ENCODE results near the gene PIP5K1C.

GRCh38 chr19:3632098-3632497 is 68.2 kb downstream of the PIP5K1C start:
- TF ChIP-seq CTCF (IDR thresholded peaks at IDR 0.05) (no peak), EZH2 (IDR thresholded peaks at IDR 0.05; ENCODE audit: borderline replicate concordance, insufficient read depth, low read depth, low read length, poor library complexity, severe bottlenecking) (no peak)

All from B cell (primary cell).